GM21390 (cell line): ENCODE results near the gene ITGA7.
"Not testable (repeated sequence)": the region's sequence is repeated elsewhere in the genome, so short reads cannot be mapped to it uniquely, and the experiment has no call there.

ENCODE experiments used
- ATAC-seq: cut with Tn5 transposase; IDR thresholded peaks from one replicate; pipeline ENCODE4 v1.9.1; 2021; ENCODE audit not compliant: unreplicated experiment

The ITGA7 gene

GRCh38 chr12:55653031-55653430 is 54.7 kb downstream of the ITGA7 start:
- no peak for ATAC-seq

- no peak for ATAC-seq
These were observed 55.4 kb downstream of the ITGA7 start for GRCh38 chr12:55652352-55652751.

GRCh38 chr12:55651299-55651683 is 56.4 kb downstream of the ITGA7 start:
- no peak for ATAC-seq

- not testable (repeated sequence) for ATAC-seq
These were observed 56.9 kb downstream of the ITGA7 start for GRCh38 chr12:55650620-55651298.

GRCh38 chr12:55647027-55647426 is 60.7 kb downstream of the ITGA7 start:
- no peak for ATAC-seq

- ATAC-seq = no peak
These were observed 63.1 kb downstream of the ITGA7 start for GRCh38 chr12:55644591-55644990.

- ATAC-seq = no peak
These were observed 65.0 kb downstream of the ITGA7 start for GRCh38 chr12:55642669-55643068.

- no peak for ATAC-seq
These were observed 65.4 kb downstream of the ITGA7 start for GRCh38 chr12:55642267-55642666.

- no peak for ATAC-seq
These were observed 66.1 kb downstream of the ITGA7 start for GRCh38 chr12:55641595-55641994.

- ATAC-seq = no peak
These were observed 70.2 kb downstream of the ITGA7 start for GRCh38 chr12:55637467-55637866.

GRCh38 chr12:55636853-55637252 is 70.9 kb downstream of the ITGA7 start, which contains the start of gene OR10P1:
Gene OR10P1 (plus strand): TSS chr12:55636892. CDS start chr12:55636892, 0 bp downstream.
- ATAC-seq = no peak

GRCh38 chr12:55636116-55636655 is 71.5 kb downstream of the ITGA7 start:
- ATAC-seq = no peak
